OCI-LY1 (cell line): ENCODE measurements around the gene ARPC2.

Experiments used
- H2AFZ ChIP-seq: fragments of 200-600 bp; sonication (generic), shearing (Covaris generic); 2 replicates; pipeline ENCODE4 v1.6.0; 2014; ENCODE audit warnings: antibody characterized with exemption, mild to moderate bottlenecking, low read length
- H3F3A ChIP-seq: fragments of 200-600 bp; sonication (generic), shearing (Covaris generic); 2 replicates; pipeline ENCODE4 v1.6.0; 2014; ENCODE audit warnings: mild to moderate bottlenecking, antibody characterized with exemption, low read length, moderate library complexity; ENCODE audit not compliant: insufficient read depth
- H3K27ac ChIP-seq: fragments of 200-600 bp; sonication (generic); 2 replicates; pipeline ENCODE4 v1.5.1; 2014; ENCODE audit warnings: low read length, mixed run types, mild to moderate bottlenecking, low read depth; ENCODE audit not compliant: poor library complexity, severe bottlenecking
- H3K27me3 ChIP-seq: fragments of 200-600 bp; sonication (generic); 2 replicates; pipeline ENCODE4 v1.6.0; 2014; ENCODE audit warnings: antibody characterized with exemption, mild to moderate bottlenecking, low read length, moderate library complexity; ENCODE audit not compliant: insufficient read depth
- H3K36me3 ChIP-seq: fragments of 200-600 bp; sonication (generic); 2 replicates; pipeline ENCODE4 v1.6.1; 2014; ENCODE audit warnings: mild to moderate bottlenecking, antibody characterized with exemption, low read length, moderate library complexity, mixed read lengths; ENCODE audit not compliant: insufficient read depth
- H3K4me1 ChIP-seq: fragments of 200-600 bp; sonication (generic); 2 replicates; pipeline ENCODE4 v1.5.1; 2014; ENCODE audit warnings: mild to moderate bottlenecking, low read length, moderate library complexity; ENCODE audit not compliant: insufficient read depth, severe bottlenecking
- H3K4me2 ChIP-seq: fragments of 200-600 bp; sonication (generic), shearing (Covaris generic); 2 replicates; pipeline ENCODE4 v1.6.1; 2014; ENCODE audit warnings: low read length
- H3K4me3 ChIP-seq: fragments of 200-600 bp; sonication (generic); 2 replicates; pipeline ENCODE4 v1.5.1; 2014; ENCODE audit warnings: low read length, low read depth, mild to moderate bottlenecking, mixed read lengths; ENCODE audit not compliant: poor library complexity, severe bottlenecking
- H3K79me2 ChIP-seq: fragments of 200-600 bp; shearing (Covaris generic); 2 replicates; pipeline ENCODE4 v1.6.1; 2016; ENCODE audit warnings: mixed run types, low read length, mixed read lengths; ENCODE audit not compliant: insufficient read depth
- H3K9ac ChIP-seq: fragments of 200-600 bp; sonication (generic), shearing (Covaris generic); 2 replicates; pipeline ENCODE4 v1.6.1; 2014; ENCODE audit warnings: mild to moderate bottlenecking, low read length, mixed read lengths
- H3K9me2 ChIP-seq: fragments of 200-600 bp; sonication (generic), shearing (Covaris generic); 2 replicates; pipeline ENCODE4 v1.6.1; 2014; ENCODE audit warnings: low read depth, mild to moderate bottlenecking, low read length, mixed read lengths
- H3K9me3 ChIP-seq: fragments of 200-600 bp; shearing (Covaris generic); 2 replicates; pipeline ENCODE4 v1.6.1; 2014; ENCODE audit warnings: low read length, mixed read lengths
- H4K20me1 ChIP-seq: fragments of 200-600 bp; sonication (generic), shearing (Covaris generic); 2 replicates; pipeline ENCODE4 v1.6.0; 2016; ENCODE audit warnings: mild to moderate bottlenecking, low read length; ENCODE audit not compliant: insufficient read depth
- CTCF ChIP-seq: fragments of 200-600 bp; sonication (generic), shearing (Covaris generic); IDR thresholded peaks from 2 replicates; pipeline ENCODE4 v1.5.1; 2017; ENCODE audit warnings: mild to moderate bottlenecking, antibody characterized with exemption, low read length, moderate library complexity, mixed read lengths
- EZH2 ChIP-seq: fragments of 200-600 bp; sonication (generic), shearing (Covaris generic); IDR thresholded peaks from 2 replicates; pipeline ENCODE4 v1.8.0; 2017; ENCODE audit warnings: borderline replicate concordance, mixed run types, mild to moderate bottlenecking, antibody characterized with exemption, low read length, moderate library complexity, mixed read lengths

Gene ARPC2

GRCh38 chr2:218261423-218262236, 44.6 kb downstream of the ARPC2 start:
- Histone ChIP-seq H3K4me2 (no peak overlapping the region), H3F3A (no peaks in the 10 kb centered on the region), H4K20me1 (no peaks in the 10 kb centered on the region), H2AFZ (no peak overlapping the region), H3K9ac (no peak overlapping the region), H3K27ac (no peak overlapping the region), H3K9me3 (no peaks in the 10 kb centered on the region), H3K79me2 (no peaks in the 10 kb centered on the region), H3K9me2 (no peaks in the 10 kb centered on the region), H3K27me3 (no peaks in the 10 kb centered on the region), H3K4me1 (peaks cover 4% of the 10 kb centered on the region), H3K36me3 (peaks cover 24% of the 10 kb centered on the region), H3K4me3 (no peak overlapping the region)
- TF ChIP-seq EZH2, result no peak
- TF ChIP-seq CTCF, result no peak

- Histone ChIP-seq H3K4me1 (peaks cover 4% of the 10 kb centered on the region), H3K36me3 (peaks cover 30% of the 10 kb centered on the region), H3K9me3 (no peaks in the 10 kb centered on the region), H3K4me2 (no peak overlapping the region), H3F3A (no peaks in the 10 kb centered on the region), H3K4me3 (no peak overlapping the region), H3K27me3 (no peaks in the 10 kb centered on the region), H3K9me2 (no peaks in the 10 kb centered on the region), H4K20me1 (no peaks in the 10 kb centered on the region), H3K9ac (no peak overlapping the region), H3K79me2 (no peaks in the 10 kb centered on the region), H2AFZ (no peak overlapping the region), H3K27ac (no peak overlapping the region)
- no peak for TF ChIP-seq EZH2
These were observed 45.2 kb downstream of the ARPC2 start for GRCh38 chr2:218262237-218262600.

GRCh38 chr2:218262631-218263586, 45.9 kb downstream of the ARPC2 start:
- Histone ChIP-seq H3K9me3 (no peaks in the 10 kb centered on the region), H3F3A (no peaks in the 10 kb centered on the region), H3K9me2 (no peaks in the 10 kb centered on the region), H3K79me2 (no peaks in the 10 kb centered on the region), H3K27ac (no peak overlapping the region), H3K9ac (no peak overlapping the region), H3K4me1 (no peaks in the 10 kb centered on the region), H3K36me3 (peaks cover 35% of the 10 kb centered on the region), H3K4me3 (no peak overlapping the region), H2AFZ (no peak overlapping the region), H3K27me3 (no peaks in the 10 kb centered on the region), H4K20me1 (no peaks in the 10 kb centered on the region), H3K4me2 (no peak overlapping the region)
- TF ChIP-seq EZH2, result no peak
- TF ChIP-seq CTCF, result no peak
